Upper lobe of left lung (tissue), 4 donors: Measurements from ENCODE around the gene RMDN3.

ENCODE experiments used
- CTCF ChIP-seq, 6 experiments: fragments of 450-650 bp in 4 of 6; fragments of 200-600 bp in 2 of 6; sonication (generic) in 2 of 6; IDR thresholded peaks; one replicate each; pipeline ENCODE4 v1.5.1; 2016 to 2019; ENCODE audit warnings: antibody characterized with exemption in 6 of 6
- EP300 ChIP-seq, 4 donors: sonication (generic); formaldehyde crosslinking; IDR thresholded peaks; one replicate each; pipeline ENCODE4 v1.5.1; 2017; ENCODE audit warnings: antibody characterized with exemption in 4 of 4, control low read depth in 2 of 4
- POLR2A ChIP-seq, 4 donors: fragments of 450-650 bp; IDR thresholded peaks; one replicate each; pipeline ENCODE4 v1.5.1; 2016 to 2017; ENCODE audit warnings: antibody characterized with exemption in 4 of 4, mild to moderate bottlenecking in 2 of 4
- POLR2AphosphoS5 ChIP-seq, 2 donors: sonication (generic); formaldehyde crosslinking; IDR thresholded peaks; one replicate each; pipeline ENCODE4 v1.5.1; 2017; ENCODE audit warnings: antibody characterized with exemption in 2 of 2

- TF ChIP-seq CTCF (IDR thresholded peaks at IDR 0.05), result no peak
- TF ChIP-seq POLR2A (IDR thresholded peaks at IDR 0.05), result no peak
- no peak for TF ChIP-seq POLR2AphosphoS5 (IDR thresholded peaks at IDR 0.05)
- no peak for TF ChIP-seq EP300 (IDR thresholded peaks at IDR 0.05)
Measured at GRCh38 chr15:40756938-40757337, 1.9 kb upstream of the RMDN3 start.
